HEK293 (cell line): ENCODE data around the gene GPD1.

Experiments used
- CTCF ChIA-PET: fragments of 350-600 bp; formaldehyde crosslinking; extraction: SDS; loops from one replicate; lab custom pipeline; 2021; ENCODE audit warnings: antibody characterized with exemption; lab: Yijun Ruan, JAX
- POLR2A ChIA-PET: fragments of 300-600 bp; formaldehyde crosslinking; extraction: SDS; loops from one replicate; lab custom pipeline; 2020; ENCODE audit warnings: antibody characterized with exemption, inconsistent platforms; lab: Yijun Ruan, JAX
- H3K27ac ChIP-seq: fragments of 200-500 bp; sonication (Bioruptor generic); 2 replicates; pipeline ENCODE4 v1.5.1; 2014; ENCODE audit warnings: low read depth, low read length, control low read depth, inconsistent platforms; ENCODE audit errors: extremely low read depth
- H3K36me3 ChIP-seq, 2 experiments: fragments of 200-500 bp in 1 of 2; sonication (Bioruptor generic) in 1 of 2; 1 replicate in 1 of 2; 2 replicates in 1 of 2; pipeline ENCODE4 v1.5.1; 2014 to 2017; ENCODE audit warnings: inconsistent platforms in 2 of 2, low read length in 2 of 2; ENCODE audit not compliant: control insufficient read depth in 2 of 2, insufficient read depth in 1 of 2
- H3K4me1 ChIP-seq: fragments of 200-500 bp; sonication (Bioruptor generic); 2 replicates; pipeline ENCODE4 v1.5.1; 2014; ENCODE audit warnings: mild to moderate bottlenecking, low read length, inconsistent platforms; ENCODE audit not compliant: control insufficient read depth, insufficient read depth
- H3K4me3 ChIP-seq: 2 replicates; pipeline ENCODE4 v1.5.1; 2011; ENCODE audit warnings: low read depth, mild to moderate bottlenecking, control low read depth, low read length, moderate library complexity
- H3K9me3 ChIP-seq: fragments of 200-500 bp; sonication (Bioruptor generic); 2 replicates; pipeline ENCODE4 v1.5.1; 2014; ENCODE audit warnings: low read depth, low read length, inconsistent platforms; ENCODE audit not compliant: control insufficient read depth, insufficient read depth
- GLIS1 ChIP-seq: fragments of 450-650 bp; formaldehyde crosslinking; IDR thresholded peaks from 2 replicates; pipeline ENCODE4 v1.5.1; 2016; ENCODE audit warnings: missing biosample characterization, missing genetic modification characterization
- GLIS2 ChIP-seq: fragments of 450-650 bp; formaldehyde crosslinking; IDR thresholded peaks from 2 replicates; pipeline ENCODE4 v1.5.1; 2016; ENCODE audit warnings: missing biosample characterization, missing genetic modification characterization
- HOXA7 ChIP-seq: sonication (generic); formaldehyde crosslinking; IDR thresholded peaks from 2 replicates; pipeline ENCODE4 v1.8.1; 2022; ENCODE audit warnings: missing genetic modification reagents, borderline replicate concordance
- SCRT1 ChIP-seq: fragments of 450-650 bp; formaldehyde crosslinking; IDR thresholded peaks from 2 replicates; pipeline ENCODE4 v1.5.1; 2016; ENCODE audit warnings: missing biosample characterization, missing genetic modification characterization, borderline replicate concordance
- SCRT2 ChIP-seq: fragments of 450-650 bp; formaldehyde crosslinking; IDR thresholded peaks from 2 replicates; pipeline ENCODE4 v1.5.1; 2016; ENCODE audit warnings: missing biosample characterization, missing genetic modification characterization
- ZBTB26 ChIP-seq: fragments of 450-650 bp; formaldehyde crosslinking; optimal IDR thresholded peaks from 2 replicates; pipeline ENCODE3; 2016; ENCODE audit warnings: missing biosample characterization, mild to moderate bottlenecking, missing genetic modification characterization
- ZBTB48 ChIP-seq: fragments of 450-650 bp; formaldehyde crosslinking; IDR thresholded peaks from 2 replicates; pipeline ENCODE4 v1.5.1; 2016; ENCODE audit warnings: missing biosample characterization, missing genetic modification characterization
- ZNF112 ChIP-seq: fragments of 450-650 bp; formaldehyde crosslinking; IDR thresholded peaks from 2 replicates; pipeline ENCODE4 v1.5.0; 2017; ENCODE audit warnings: missing biosample characterization, missing genetic modification characterization
- ZNF184 ChIP-seq: fragments of 450-650 bp; IDR thresholded peaks from 2 replicates; pipeline ENCODE4 v1.5.1; 2018; ENCODE audit warnings: missing biosample characterization, mild to moderate bottlenecking, missing genetic modification characterization
- ZNF211 ChIP-seq: fragments of 450-650 bp; formaldehyde crosslinking; IDR thresholded peaks from 2 replicates; pipeline ENCODE4 v1.5.1; 2016; ENCODE audit warnings: low read depth, missing biosample characterization, missing genetic modification characterization
- ZNF404 ChIP-seq: fragments of 450-650 bp; formaldehyde crosslinking; IDR thresholded peaks from 2 replicates; pipeline ENCODE4 v1.5.1; 2017; ENCODE audit warnings: missing biosample characterization, missing genetic modification characterization
- ZNF488 ChIP-seq: fragments of 450-650 bp; formaldehyde crosslinking; IDR thresholded peaks from 2 replicates; pipeline ENCODE4 v1.5.1; 2016; ENCODE audit warnings: missing biosample characterization, missing genetic modification characterization
- ZNF514 ChIP-seq: fragments of 450-650 bp; formaldehyde crosslinking; IDR thresholded peaks from 2 replicates; pipeline ENCODE4 v1.5.1; 2016; ENCODE audit warnings: missing biosample characterization, missing genetic modification characterization
- ZNF561 ChIP-seq: fragments of 450-650 bp; IDR thresholded peaks from 2 replicates; pipeline ENCODE4 v1.5.1; 2018; ENCODE audit warnings: missing biosample characterization, missing genetic modification characterization, borderline replicate concordance
- ZNF610 ChIP-seq: fragments of 450-650 bp; formaldehyde crosslinking; IDR thresholded peaks from 2 replicates; pipeline ENCODE4 v1.5.1; 2016; ENCODE audit warnings: missing biosample characterization, missing genetic modification characterization, borderline replicate concordance
- ZNF639 ChIP-seq: fragments of 450-650 bp; formaldehyde crosslinking; IDR thresholded peaks from 2 replicates; pipeline ENCODE4 v1.5.1; 2016; ENCODE audit warnings: missing biosample characterization, missing genetic modification characterization
- ZNF670 ChIP-seq: fragments of 450-650 bp; formaldehyde crosslinking; IDR thresholded peaks from 2 replicates; pipeline ENCODE4 v1.5.1; 2016; ENCODE audit warnings: missing biosample characterization, missing genetic modification characterization, low read depth
- ZSCAN30 ChIP-seq: fragments of 450-650 bp; IDR thresholded peaks from 2 replicates; pipeline ENCODE4 v1.5.1; 2018; ENCODE audit warnings: missing biosample characterization, mild to moderate bottlenecking, missing genetic modification characterization, moderate library complexity
- TF ChIP-seq, protein P1 (sequence below): fragments of 450-650 bp; formaldehyde crosslinking; IDR thresholded peaks from 2 replicates; pipeline ENCODE4 v1.5.1; 2016; ENCODE audit warnings: missing biosample characterization, missing genetic modification characterization

GPD1 gene

GRCh38 chr12:50059440-50060119 is 44.2 kb upstream of the GPD1 start:
- CTCF ChIA-PET = interaction anchor here (0.7 to 5.1 kb wide), 7 partner anchors 11 to 93 kb away, joined by 3 to 40 read pairs (median 6); no protein-coding TSS in a partner anchor
- TF ChIP-seq, protein P1, sequence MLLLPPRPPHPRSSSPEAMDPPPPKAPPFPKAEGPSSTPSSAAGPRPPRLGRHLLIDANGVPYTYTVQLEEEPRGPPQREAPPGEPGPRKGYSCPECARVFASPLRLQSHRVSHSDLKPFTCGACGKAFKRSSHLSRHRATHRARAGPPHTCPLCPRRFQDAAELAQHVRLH (tag by site-specific recombination) = no peak
- peak; percentile 55 for TF ChIP-seq GLIS1 (tag by site-specific recombination)

GRCh38 chr12:50060120-50060468 is 43.7 kb upstream of the GPD1 start:
- POLR2A ChIA-PET = interaction anchor here (1.5 kb wide), 1 partner anchor 25 kb away, joined by 5 read pairs; the partner anchor contains the start of gene SMARCD1
- Histone ChIP-seq H3K4me3 (no peak overlapping the region), H3K4me1 (no peaks in the 10 kb centered on the region; the same call in 1 of the 2 replicates), H3K36me3 (peaks cover 0 to 34% of the 10 kb centered on the region in 2 experiments; a peak in 1 of 3 replicates), H3K27ac (no peak overlapping the region), H3K9me3 (no peaks in the 10 kb centered on the region)
- CTCF ChIA-PET = interaction anchor here (0.7 to 5.1 kb wide), 3 partner anchors 10 to 94 kb away, joined by 5 to 40 read pairs (median 23); no protein-coding TSS in a partner anchor
- no peak for TF ChIP-seq ZNF610 (tag by site-specific recombination)
- no peak for TF ChIP-seq ZBTB26 (tag by site-specific recombination)
- TF ChIP-seq SCRT2 (tag by site-specific recombination) = peak; percentile 83
- peak; percentile 94 for TF ChIP-seq SCRT1 (tag by site-specific recombination)

More at GRCh38 chr12:50059440-50060119, 44.2 kb upstream of the GPD1 start:
- H3K4me3 ChIP-seq = no peak overlapping the region
- H3K4me1 ChIP-seq = no peaks in the 10 kb centered on the region; the same call in 1 of the 2 replicates
- no peaks in the 10 kb centered on the region for H3K9me3 ChIP-seq
- H3K27ac ChIP-seq = no peak overlapping the region
- peaks cover 0 to 33% of the 10 kb centered on the region in 2 experiments; a peak in 1 of 3 replicates for H3K36me3 ChIP-seq
- POLR2A ChIA-PET = interaction anchor here (1.5 kb wide), 1 partner anchor 25 kb away, joined by 5 read pairs; the partner anchor contains the start of gene SMARCD1

GRCh38 chr12:50061171-50061570 is 42.6 kb upstream of the GPD1 start:
- CTCF ChIA-PET = interaction anchor here (0.7 to 5.1 kb wide), 4 partner anchors 9 to 116 kb away, joined by 4 to 40 read pairs (median 20); no protein-coding TSS in a partner anchor

More at GRCh38 chr12:50061171-50061570, 42.6 kb upstream of the GPD1 start:
- no peak overlapping the region for H3K4me3 ChIP-seq
- H3K4me1 ChIP-seq = no peaks in the 10 kb centered on the region; the same call in 1 of the 2 replicates
- H3K36me3 ChIP-seq = peaks cover 0 to 42% of the 10 kb centered on the region in 2 experiments; a peak in 1 of 3 replicates
- POLR2A ChIA-PET = no interaction called here
- no peak overlapping the region for H3K27ac ChIP-seq
- TF ChIP-seq ZBTB48 (tag by site-specific recombination) (no peak), ZNF404 (no peak), ZNF639 (no peak), ZNF184 (tag by site-specific recombination) (no peak), HOXA7 (no peak), ZNF211 (no peak), ZNF112 (tag by site-specific recombination) (no peak), ZSCAN30 (tag by site-specific recombination) (no peak), ZNF561 (tag by site-specific recombination) (no peak), ZNF514 (tag by site-specific recombination) (no peak), ZNF488 (tag by site-specific recombination) (no peak), GLIS2 (tag by site-specific recombination) (no peak), ZNF670 (tag by site-specific recombination) (no peak)
- no peaks in the 10 kb centered on the region for H3K9me3 ChIP-seq
